ENCODE measurements around the gene FKBP8.

Gene FKBP8

DNA sequence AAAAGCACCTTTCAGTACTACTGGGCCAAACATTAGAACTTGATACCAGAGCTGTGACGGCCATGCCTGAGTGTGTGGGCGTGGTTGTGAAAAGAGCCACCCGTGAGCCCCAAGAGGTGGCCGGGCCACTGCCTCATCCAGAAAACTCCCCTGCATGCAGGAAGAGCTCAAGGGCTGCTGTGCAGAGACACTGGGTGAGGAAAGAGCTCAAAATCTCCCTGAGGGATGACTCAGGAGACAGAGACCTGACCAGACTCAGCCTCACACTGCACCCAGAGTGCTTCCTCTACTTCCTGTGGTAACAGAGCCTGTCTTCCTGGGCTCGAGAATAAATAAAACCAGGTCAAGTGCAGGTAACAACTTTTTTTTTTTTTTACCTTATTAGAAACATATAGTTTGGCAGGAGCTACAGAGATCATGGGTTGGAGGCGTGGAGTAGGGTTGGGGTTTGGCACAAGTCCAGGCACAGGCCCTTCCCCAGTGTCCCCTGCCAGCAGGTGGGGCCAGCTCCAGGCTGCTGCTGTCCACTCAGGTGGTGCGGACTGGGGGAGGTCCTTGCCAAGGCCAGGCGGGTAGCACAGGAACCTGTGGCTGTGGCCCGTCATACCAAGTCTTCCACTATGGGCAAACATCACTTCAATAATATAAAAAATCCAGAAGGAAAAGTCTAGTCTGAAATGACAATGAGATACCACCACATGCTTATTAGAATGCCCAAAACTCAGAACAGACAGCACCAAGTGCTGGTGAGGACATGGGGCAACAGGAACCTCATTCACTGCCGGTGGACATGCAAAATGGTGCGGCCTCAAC, 47.0 kb downstream of the FKBP8 start:
- Histone ChIP-seq H3K4me1 (ENCODE audit: insufficient read depth, low read length) (no peaks in the 10 kb centered on the region; the same call in 1 of the 2 replicates), H3K36me3 (ENCODE audit: insufficient read depth, low read depth, low read length) (no peaks in the 10 kb centered on the region), H3K27ac (ENCODE audit: low read length) (no peak overlapping the region), H3K4me3 (ENCODE audit: low read length) (no peak overlapping the region), H3K27me3 (ENCODE audit: insufficient read depth, low read length) (no peaks in the 10 kb centered on the region), H3K9me3 (ENCODE audit: insufficient read depth, low read depth, low read length) (no peaks in the 10 kb centered on the region), H3K9ac (ENCODE audit: low read depth, low read length) (no peak overlapping the region)

DNA sequence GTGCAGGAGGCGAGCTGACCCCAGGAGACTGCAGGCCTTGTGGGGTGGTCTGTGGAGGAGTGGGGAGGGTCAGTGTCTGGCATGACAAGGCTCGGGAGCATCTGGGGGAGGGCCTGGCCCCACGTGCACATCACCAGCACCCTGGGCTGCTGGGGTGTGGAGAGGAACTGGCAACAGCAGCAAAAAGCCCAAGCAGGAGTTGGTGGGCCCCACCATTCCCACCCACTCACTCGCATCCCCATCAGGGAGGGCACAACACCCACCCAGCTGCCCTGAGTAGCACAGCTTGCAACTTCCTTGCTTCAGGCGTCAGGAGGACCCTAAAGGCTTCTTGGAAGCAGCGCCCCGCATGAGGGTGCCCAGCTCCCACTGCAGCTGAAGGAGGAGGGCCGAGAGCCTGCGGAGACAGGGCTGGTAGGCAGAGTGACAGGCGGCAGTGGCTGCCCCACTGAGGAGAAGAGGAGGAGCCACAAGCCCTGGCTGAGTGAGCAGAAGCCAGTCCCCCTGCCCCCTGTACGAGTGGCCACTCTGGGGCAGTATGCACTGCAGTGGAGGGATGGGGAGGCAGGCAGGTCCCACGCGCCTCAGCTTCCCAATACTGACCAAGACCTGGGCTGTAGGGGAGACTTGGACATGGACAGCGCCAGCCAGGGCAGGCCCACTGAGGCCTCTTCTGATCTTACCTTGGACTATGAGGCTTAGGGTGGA, 48.0 kb downstream of the FKBP8 start:
- H3K36me3 ChIP-seq (ENCODE audit: insufficient read depth, low read depth, low read length): no peaks in the 10 kb centered on the region
- no peaks in the 10 kb centered on the region for H3K9me3 ChIP-seq (ENCODE audit: insufficient read depth, low read depth, low read length)
- H3K27me3 ChIP-seq (ENCODE audit: insufficient read depth, low read length): no peaks in the 10 kb centered on the region
- H3K4me3 ChIP-seq (ENCODE audit: low read length): no peak overlapping the region
- no peaks in the 10 kb centered on the region; the same call in 1 of the 2 replicates for H3K4me1 ChIP-seq (ENCODE audit: insufficient read depth, low read length)
- H3K9ac ChIP-seq (ENCODE audit: low read depth, low read length): no peak overlapping the region
- no peak overlapping the region for H3K27ac ChIP-seq (ENCODE audit: low read length)

DNA sequence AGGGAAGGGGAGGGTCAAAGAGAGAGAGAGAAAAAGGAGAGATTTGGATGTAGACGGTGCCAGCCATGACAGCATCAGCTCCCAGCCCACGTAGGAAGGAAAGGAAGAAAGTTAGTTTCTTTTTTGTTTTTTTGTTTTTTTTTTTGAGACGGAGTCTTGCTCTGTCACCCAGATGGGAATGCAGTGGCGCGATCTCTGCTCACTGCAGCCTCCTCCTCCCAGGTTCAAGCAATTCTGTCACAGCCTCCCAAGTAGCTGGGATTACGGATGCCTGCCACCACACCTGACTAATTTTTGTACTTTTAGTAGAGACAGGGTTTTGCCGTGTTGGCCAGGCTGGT, 49.1 kb downstream of the FKBP8 start:
- Histone ChIP-seq H3K9me3 (ENCODE audit: insufficient read depth, low read depth, low read length) (no peaks in the 10 kb centered on the region), H3K4me1 (ENCODE audit: insufficient read depth, low read length) (no peaks in the 10 kb centered on the region; the same call in 1 of the 2 replicates), H3K36me3 (ENCODE audit: insufficient read depth, low read depth, low read length) (no peaks in the 10 kb centered on the region), H3K4me3 (ENCODE audit: low read length) (no peak overlapping the region), H3K27me3 (ENCODE audit: insufficient read depth, low read length) (no peaks in the 10 kb centered on the region), H3K9ac (ENCODE audit: low read depth, low read length) (no peak overlapping the region), H3K27ac (ENCODE audit: low read length) (no peak overlapping the region)

DNA sequence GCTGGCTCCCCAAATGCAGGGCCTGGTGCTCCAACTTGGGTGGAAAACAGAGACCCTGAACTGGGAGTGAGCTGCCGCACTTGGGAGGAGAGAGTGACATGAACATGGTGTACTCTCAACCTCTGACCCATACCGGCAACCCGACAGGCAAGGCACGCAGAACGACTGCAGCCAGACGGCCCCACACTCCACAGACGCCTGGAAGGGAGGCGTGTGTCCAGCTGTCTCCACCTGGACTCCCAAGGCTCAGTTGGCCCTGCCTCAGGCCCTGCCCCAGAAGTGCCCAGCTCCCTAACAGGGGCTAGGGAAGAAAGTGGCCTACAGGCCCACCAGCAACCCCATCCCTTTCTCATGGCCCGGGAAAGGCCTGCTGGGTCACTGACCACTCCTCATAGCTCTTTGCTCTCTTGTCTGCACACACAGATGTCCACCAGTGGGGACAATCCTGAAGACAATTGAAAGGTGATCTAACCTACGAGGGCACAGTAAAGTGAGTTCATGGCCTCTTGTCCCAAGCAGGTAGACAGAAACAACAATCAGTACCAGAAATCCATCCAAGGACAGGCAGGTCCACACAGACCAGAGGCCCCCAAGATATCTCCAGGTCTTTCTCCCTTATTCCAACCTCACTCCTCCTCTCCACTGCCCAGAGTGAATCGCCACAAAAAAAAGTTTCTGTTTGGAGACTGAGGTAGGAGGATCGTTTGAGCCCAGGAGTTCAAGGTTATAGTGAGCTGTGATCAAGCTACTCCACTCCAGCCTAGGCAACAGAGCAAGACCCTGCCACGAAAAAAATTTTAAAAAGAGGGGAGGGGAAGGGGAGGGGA, 49.7 kb downstream of the FKBP8 start:
- H3K27ac ChIP-seq (ENCODE audit: low read length): no peak overlapping the region
- no peak overlapping the region for H3K4me3 ChIP-seq (ENCODE audit: low read length)
- H3K36me3 ChIP-seq (ENCODE audit: insufficient read depth, low read depth, low read length): no peaks in the 10 kb centered on the region
- no peaks in the 10 kb centered on the region for H3K27me3 ChIP-seq (ENCODE audit: insufficient read depth, low read length)
- no peak overlapping the region for H3K9ac ChIP-seq (ENCODE audit: low read depth, low read length)
- H3K4me1 ChIP-seq (ENCODE audit: insufficient read depth, low read length): no peaks in the 10 kb centered on the region; the same call in 1 of the 2 replicates
- no peaks in the 10 kb centered on the region for H3K9me3 ChIP-seq (ENCODE audit: insufficient read depth, low read depth, low read length)

DNA sequence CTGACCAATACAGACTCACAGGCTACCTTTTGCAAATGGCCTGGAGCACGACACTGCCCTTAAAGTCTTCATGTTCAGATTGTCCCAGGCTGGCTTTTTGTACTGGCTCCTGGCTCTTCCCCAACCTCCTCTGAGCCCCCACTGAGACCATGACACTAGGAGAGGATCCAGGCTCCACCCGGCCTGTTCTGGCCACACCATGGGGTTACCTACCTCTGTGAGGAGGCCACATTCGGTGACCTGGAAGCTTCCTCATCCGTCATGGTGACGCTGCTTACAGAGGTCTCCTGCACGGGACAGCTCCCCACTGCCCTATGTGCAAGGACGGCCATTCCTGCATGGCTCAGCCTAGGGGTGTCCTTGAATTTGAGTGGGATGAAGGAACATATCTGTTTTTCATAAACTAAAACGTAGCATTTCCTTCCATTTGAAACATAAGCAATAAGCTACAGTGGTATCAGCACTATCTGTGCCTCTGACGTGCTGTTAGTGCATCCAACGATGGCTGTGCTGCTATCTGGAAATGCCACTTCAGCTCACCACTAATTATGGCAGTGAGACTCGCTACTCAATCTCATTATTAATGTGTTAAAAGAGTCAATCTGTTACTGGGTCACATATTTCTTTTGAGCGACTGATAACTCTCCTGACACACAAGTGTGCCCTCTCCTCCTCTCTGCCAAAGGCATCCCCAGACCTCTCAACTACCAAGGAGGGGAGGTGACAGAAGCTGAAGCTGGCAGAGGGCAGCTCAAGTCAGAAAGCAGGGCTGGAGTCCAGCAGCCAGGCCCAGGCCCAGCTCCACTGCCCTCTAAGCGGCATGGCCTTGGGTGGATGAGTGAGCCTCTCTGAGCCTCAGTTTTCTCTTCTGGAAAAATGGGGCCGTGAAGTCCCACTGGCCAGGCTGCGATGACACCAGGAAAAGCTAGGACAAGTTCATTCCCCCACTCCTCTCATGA, 51.1 kb downstream of the FKBP8 start:
- Histone ChIP-seq H3K9me3 (ENCODE audit: insufficient read depth, low read depth, low read length) (no peaks in the 10 kb centered on the region), H3K9ac (ENCODE audit: low read depth, low read length) (no peak overlapping the region), H3K4me1 (ENCODE audit: insufficient read depth, low read length) (no peaks in the 10 kb centered on the region; the same call in 1 of the 2 replicates), H3K36me3 (ENCODE audit: insufficient read depth, low read depth, low read length) (no peaks in the 10 kb centered on the region), H3K4me3 (ENCODE audit: low read length) (no peak overlapping the region), H3K27me3 (ENCODE audit: insufficient read depth, low read length) (no peaks in the 10 kb centered on the region), H3K27ac (ENCODE audit: low read length) (no peak overlapping the region)

DNA sequence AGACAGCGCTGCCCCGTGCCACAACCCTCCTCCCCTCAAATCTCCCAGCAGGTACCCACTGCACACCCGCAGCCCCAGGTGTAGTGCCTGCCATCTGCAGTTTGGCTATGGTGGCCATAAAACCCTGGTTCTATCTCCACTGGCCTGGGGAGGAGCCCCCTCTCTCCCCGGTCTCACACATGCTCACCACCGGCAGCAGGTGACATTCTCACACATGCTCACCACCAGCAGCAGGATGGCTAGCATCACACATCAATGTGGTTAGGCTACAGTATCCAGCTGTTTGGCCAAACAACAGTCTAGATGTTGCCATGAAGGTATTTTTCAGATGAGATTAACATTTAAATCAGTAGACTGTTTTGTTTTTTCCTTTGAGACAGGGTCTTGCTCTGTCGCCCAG, 52.6 kb downstream of the FKBP8 start:
- H3K4me1 ChIP-seq (ENCODE audit: insufficient read depth, low read length): no peaks in the 10 kb centered on the region; the same call in 1 of the 2 replicates
- H3K27me3 ChIP-seq (ENCODE audit: insufficient read depth, low read length): no peaks in the 10 kb centered on the region
- H3K4me3 ChIP-seq (ENCODE audit: low read length): no peak overlapping the region
- H3K36me3 ChIP-seq (ENCODE audit: insufficient read depth, low read depth, low read length): no peaks in the 10 kb centered on the region
- no peaks in the 10 kb centered on the region for H3K9me3 ChIP-seq (ENCODE audit: insufficient read depth, low read depth, low read length)
- H3K9ac ChIP-seq (ENCODE audit: low read depth, low read length): no peak overlapping the region
- H3K27ac ChIP-seq (ENCODE audit: low read length): no peak overlapping the region

DNA sequence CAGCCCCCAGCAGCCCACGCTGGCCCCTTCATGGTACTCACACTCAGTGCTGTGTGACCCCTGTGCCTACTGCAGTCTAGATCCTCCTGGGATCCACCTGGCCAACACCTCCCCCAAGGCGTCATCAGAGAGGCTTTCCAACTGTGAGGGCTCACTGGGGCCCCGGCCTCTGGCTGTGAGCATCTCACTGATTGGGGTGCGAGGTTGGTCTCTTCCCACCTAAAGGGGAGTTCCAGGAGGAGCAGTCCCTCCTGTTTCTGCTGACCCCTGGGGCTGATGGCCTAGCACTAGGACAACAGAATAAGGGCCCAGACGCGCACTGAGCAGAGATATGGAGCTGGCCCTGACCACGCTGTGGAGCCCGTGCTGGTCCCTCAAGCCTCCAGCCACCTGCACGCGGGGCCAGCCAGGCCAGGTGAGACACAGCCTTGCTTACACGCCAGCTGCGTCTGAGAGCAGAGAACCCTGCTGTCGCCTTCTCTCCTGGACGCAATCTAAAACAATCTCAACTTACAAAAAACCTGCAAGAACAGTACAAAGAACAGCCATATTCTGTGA, 53.7 kb downstream of the FKBP8 start:
- Histone ChIP-seq H3K9me3 (ENCODE audit: insufficient read depth, low read depth, low read length) (no peaks in the 10 kb centered on the region), H3K27me3 (ENCODE audit: insufficient read depth, low read length) (no peaks in the 10 kb centered on the region), H3K36me3 (ENCODE audit: insufficient read depth, low read depth, low read length) (no peaks in the 10 kb centered on the region), H3K9ac (ENCODE audit: low read depth, low read length) (no peak overlapping the region), H3K4me3 (ENCODE audit: low read length) (no peak overlapping the region), H3K27ac (ENCODE audit: low read length) (no peak overlapping the region), H3K4me1 (ENCODE audit: insufficient read depth, low read length) (no peaks in the 10 kb centered on the region)

DNA sequence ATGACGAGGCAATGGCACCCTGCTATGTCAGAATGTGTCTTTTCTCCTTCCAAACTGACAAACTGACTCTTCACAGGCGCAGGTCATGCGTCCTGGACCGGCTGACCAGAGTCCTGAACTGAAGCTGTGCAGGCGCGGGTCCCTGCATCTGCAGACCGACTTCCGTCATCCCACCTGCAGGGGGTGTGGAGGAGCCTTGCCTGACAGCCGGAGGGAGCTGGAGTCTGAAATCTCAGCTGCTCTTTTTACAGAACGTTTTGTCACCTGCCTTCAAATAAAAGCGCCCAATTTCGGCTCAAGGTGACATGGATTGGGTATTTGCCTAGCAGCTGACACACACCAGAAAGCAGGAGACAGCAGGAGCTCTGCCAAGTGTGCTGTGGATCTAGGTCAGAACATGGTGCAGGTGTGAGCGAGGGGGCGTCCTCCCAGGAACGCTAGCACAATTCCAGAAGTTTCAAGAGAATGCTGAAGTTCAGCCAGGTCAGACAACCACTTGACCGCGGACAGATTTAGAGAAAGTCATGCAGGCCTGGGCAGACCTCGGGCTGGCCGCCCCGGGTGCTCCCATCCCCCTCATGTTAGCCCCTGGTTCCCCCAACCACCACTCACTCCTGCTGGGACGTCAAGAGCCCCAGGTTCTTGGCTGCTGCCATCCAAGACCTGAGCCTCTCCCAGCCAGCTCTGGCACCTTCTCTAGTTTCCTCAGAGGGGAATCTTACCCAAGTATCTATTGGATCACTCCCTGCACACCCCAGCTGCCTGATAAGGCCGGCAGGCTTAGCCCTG, 54.3 kb downstream of the FKBP8 start:
- H3K27ac ChIP-seq (ENCODE audit: low read length): no peak overlapping the region
- no peaks in the 10 kb centered on the region for H3K4me1 ChIP-seq (ENCODE audit: insufficient read depth, low read length)

DNA sequence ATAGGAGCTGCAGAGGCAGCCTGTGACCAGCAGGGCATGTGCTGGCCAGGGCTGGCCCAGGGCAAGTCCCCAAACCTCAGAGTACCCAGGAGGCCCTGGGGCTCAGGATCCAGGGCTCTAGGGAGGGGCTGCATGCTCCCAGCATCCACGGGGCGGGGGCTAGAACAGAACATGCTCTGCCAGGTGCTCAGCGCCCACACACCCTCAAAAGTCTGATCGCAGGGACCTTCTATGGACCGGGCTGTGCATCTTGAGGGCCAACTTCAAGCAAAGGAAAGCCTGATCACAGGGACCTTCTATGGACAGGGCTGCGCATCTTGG, 55.0 kb downstream of the FKBP8 start:
- H3K27ac ChIP-seq (ENCODE audit: low read length): no peak overlapping the region
- no peaks in the 10 kb centered on the region for H3K36me3 ChIP-seq (ENCODE audit: insufficient read depth, low read depth, low read length)
- H3K4me1 ChIP-seq (ENCODE audit: insufficient read depth, low read length): no peaks in the 10 kb centered on the region
- H3K27me3 ChIP-seq (ENCODE audit: insufficient read depth, low read length): no peaks in the 10 kb centered on the region
- no peak overlapping the region for H3K9ac ChIP-seq (ENCODE audit: low read depth, low read length)
- H3K9me3 ChIP-seq (ENCODE audit: insufficient read depth, low read depth, low read length): no peaks in the 10 kb centered on the region
- no peak overlapping the region for H3K4me3 ChIP-seq (ENCODE audit: low read length)

More for the DNA sequence above, 54.3 kb downstream of the FKBP8 start:
- Histone ChIP-seq H3K9me3 (ENCODE audit: insufficient read depth, low read depth, low read length) (no peaks in the 10 kb centered on the region), H3K27me3 (ENCODE audit: insufficient read depth, low read length) (no peaks in the 10 kb centered on the region), H3K36me3 (ENCODE audit: insufficient read depth, low read depth, low read length) (no peaks in the 10 kb centered on the region), H3K4me3 (ENCODE audit: low read length) (no peak overlapping the region), H3K9ac (ENCODE audit: low read depth, low read length) (no peak overlapping the region)

DNA sequence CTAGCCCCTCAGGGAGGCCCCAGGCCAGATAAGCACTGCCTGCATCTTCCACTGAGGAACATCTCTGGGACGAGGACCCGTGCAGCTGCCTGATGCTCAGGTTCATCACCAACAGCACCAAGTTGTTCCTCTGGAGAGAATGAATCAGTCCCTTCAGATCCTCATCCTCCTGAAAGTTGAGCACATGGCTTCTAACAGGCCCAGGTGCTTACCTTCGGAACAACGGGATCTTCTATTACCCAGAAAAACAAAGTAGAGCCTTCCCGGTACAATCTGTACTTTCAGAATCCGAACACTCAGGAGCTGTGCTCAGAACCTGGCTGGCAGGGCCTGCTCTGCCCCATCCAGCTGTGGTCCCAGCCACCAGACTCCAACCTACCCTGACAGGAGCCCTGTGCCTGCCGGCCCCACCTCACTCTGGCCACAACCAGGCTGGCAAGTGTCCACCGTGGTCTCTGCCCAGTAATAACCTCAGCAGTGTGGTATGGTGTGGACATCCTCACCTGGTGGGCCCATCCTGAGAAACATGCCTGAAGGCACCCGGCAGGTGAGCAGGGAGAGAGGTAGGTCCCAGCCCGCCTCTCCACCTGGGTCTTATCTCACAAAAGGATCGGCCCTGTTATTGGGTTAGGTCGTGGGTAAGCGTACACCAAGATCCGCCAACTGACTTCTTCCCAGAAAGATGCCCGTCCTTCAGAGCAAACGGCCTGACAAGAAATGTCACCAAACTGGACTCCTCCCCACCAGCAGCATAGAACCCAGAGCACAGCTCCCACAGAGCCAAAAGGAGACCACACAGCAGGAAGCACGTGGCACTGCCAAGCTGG, 55.6 kb downstream of the FKBP8 start:
- H3K27ac ChIP-seq (ENCODE audit: low read length): no peak overlapping the region

More for the DNA sequence above, 55.6 kb downstream of the FKBP8 start:
- H3K36me3 ChIP-seq (ENCODE audit: insufficient read depth, low read depth, low read length): no peaks in the 10 kb centered on the region
- no peak overlapping the region for H3K4me3 ChIP-seq (ENCODE audit: low read length)
- no peaks in the 10 kb centered on the region for H3K9me3 ChIP-seq (ENCODE audit: insufficient read depth, low read depth, low read length)
- no peaks in the 10 kb centered on the region for H3K4me1 ChIP-seq (ENCODE audit: insufficient read depth, low read length)
- H3K27me3 ChIP-seq (ENCODE audit: insufficient read depth, low read length): no peaks in the 10 kb centered on the region
- no peak overlapping the region for H3K9ac ChIP-seq (ENCODE audit: low read depth, low read length)

Measured in iPS-20b (cell line).